Fibroblast of lung (primary cell): ENCODE data around the gene THAP5. TPM values are rescaled to one million over a fixed set of nuclear protein-coding genes. Genes with fewer than 3 reads are reported as not detected.
"Not testable (repeated sequence)": the region's sequence is repeated elsewhere in the genome, so short reads cannot be mapped to it uniquely, and the experiment has no call there.

Experiments used
- DNase-seq, 2 donors: peaks; one replicate each; pipeline versions ENCODE4 v3.0.0 to v3.0.0-alpha.2; 2010; ENCODE audit warnings: low read depth in 2 of 2
- H2AFZ ChIP-seq: 2 replicates; pipeline ENCODE4 v1.5.1; 2012; ENCODE audit warnings: low read length, control low read depth, inconsistent platforms
- H3K27ac ChIP-seq: 2 replicates; pipeline ENCODE4 v1.5.1; 2011; ENCODE audit warnings: low read length, control low read depth; ENCODE audit not compliant: insufficient read depth
- H3K27me3 ChIP-seq: 2 replicates; pipeline ENCODE4 v1.5.1; 2011; ENCODE audit warnings: mild to moderate bottlenecking, low read length; ENCODE audit not compliant: control insufficient read depth, insufficient read depth
- H3K36me3 ChIP-seq: 2 replicates; pipeline ENCODE4 v1.5.1; 2011; ENCODE audit warnings: low read length; ENCODE audit not compliant: control insufficient read depth, insufficient read depth
- H3K4me1 ChIP-seq: 2 replicates; pipeline ENCODE4 v1.5.1; 2011; ENCODE audit warnings: low read length; ENCODE audit not compliant: control insufficient read depth, insufficient read depth; ENCODE audit errors: extremely low read depth
- H3K4me2 ChIP-seq: 2 replicates; pipeline ENCODE4 v1.5.1; 2011; ENCODE audit warnings: low read length, control low read depth; ENCODE audit not compliant: insufficient read depth; ENCODE audit errors: extremely low read depth
- H3K4me3 ChIP-seq, 4 experiments: fragments of 200-600 bp in 1 of 4; sonication (generic) in 1 of 4; replicated peaks in 1 of 4; 2 replicates each; pipeline ENCODE4 v1.5.1; 2011 to 2016; ENCODE audit warnings: low read length in 4 of 4, low read depth in 3 of 4, mild to moderate bottlenecking in 3 of 4, control low read depth in 2 of 4, inconsistent platforms in 1 of 4, mixed read lengths in 1 of 4; ENCODE audit not compliant: insufficient read depth in 1 of 4; ENCODE audit errors: control extremely low read depth in 1 of 4
- H3K79me2 ChIP-seq: 2 replicates; pipeline ENCODE4 v1.5.1; 2012; ENCODE audit warnings: mild to moderate bottlenecking, low read length, inconsistent platforms; ENCODE audit not compliant: control insufficient read depth, insufficient read depth
- H3K9ac ChIP-seq: 2 replicates; pipeline ENCODE4 v1.5.1; 2011; ENCODE audit warnings: mild to moderate bottlenecking, low read length, control low read depth; ENCODE audit not compliant: insufficient read depth
- H3K9me3 ChIP-seq: 2 replicates; pipeline ENCODE4 v1.5.1; 2012; ENCODE audit warnings: low read depth, low read length; ENCODE audit not compliant: control insufficient read depth, insufficient read depth
- H4K20me1 ChIP-seq: 2 replicates; pipeline ENCODE4 v1.5.1; 2011; ENCODE audit warnings: low read length; ENCODE audit not compliant: control insufficient read depth, insufficient read depth; ENCODE audit errors: extremely low read depth
- EZH2 ChIP-seq: IDR thresholded peaks from 2 replicates; pipeline ENCODE4 v1.5.1; 2012; ENCODE audit warnings: low read length, control low read depth, mild to moderate bottlenecking; ENCODE audit errors: missing control alignments
- polyA plus RNA-seq, 2 donors: library from polyadenylated mRNA; depleted of rRNA in 1 of 2; stranded (reverse) in 1 of 2; unstranded in 1 of 2; fragments of >200 nt; gene quantifications; 2 replicates each; pipeline ENCODE4 v1.2.1, GENCODE V29; 2011 to 2012; ENCODE audit warnings: missing spikeins in 1 of 2
- total RNA-seq: library from RNA; depleted of rRNA; stranded (reverse); fragments of >200 nt; gene quantifications from 2 replicates; pipeline ENCODE4 v1.2.1, GENCODE V29; 2014
- TF ChIP-seq, protein P1 (sequence below), 2 donors: IDR thresholded peaks in 1 of 2; conservative IDR thresholded peaks in 1 of 2; 1 replicate in 1 of 2; 2 replicates in 1 of 2; pipeline ENCODE4 v1.5.1; 2011 to 2012; ENCODE audit warnings: low read length in 2 of 2, control low read depth in 1 of 2, inconsistent platforms in 1 of 2, low read depth in 1 of 2, mild to moderate bottlenecking in 1 of 2

The THAP5 gene
- total and polyA plus RNA-seq, 2 donors (not counting 1 experiment from before 2014, with no cell fraction given), result 18.4 to 24.1 TPM

DNA sequence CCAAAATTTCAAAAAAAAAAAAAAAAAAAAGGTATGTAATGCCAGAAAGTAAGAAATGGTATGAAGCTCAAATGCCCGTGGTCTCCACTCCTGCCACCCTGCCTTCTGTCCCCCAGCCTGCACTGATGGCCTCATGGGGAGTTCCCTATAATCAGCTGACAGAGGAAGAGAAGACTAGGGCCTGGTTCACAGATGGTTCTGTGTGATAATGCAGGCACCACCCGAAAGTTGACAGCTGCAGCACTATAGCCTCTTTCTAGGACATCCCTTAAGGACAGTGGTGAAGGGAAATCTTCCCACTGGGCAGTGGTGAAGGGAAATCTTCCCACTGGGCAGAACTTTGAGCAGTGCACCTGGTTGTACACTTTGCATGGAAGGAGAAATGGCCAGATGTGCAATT lies 31.3 kb downstream of the THAP5 start:
- not testable (repeated sequence) for H3K9ac ChIP-seq, H3K27me3 ChIP-seq, H4K20me1 ChIP-seq, DNase-seq, H3K4me3 ChIP-seq, H3K4me1 ChIP-seq, H3K9me3 ChIP-seq, H3K27ac ChIP-seq, H3K79me2 ChIP-seq, H2AFZ ChIP-seq, H3K4me2 ChIP-seq, H3K36me3 ChIP-seq

DNA sequence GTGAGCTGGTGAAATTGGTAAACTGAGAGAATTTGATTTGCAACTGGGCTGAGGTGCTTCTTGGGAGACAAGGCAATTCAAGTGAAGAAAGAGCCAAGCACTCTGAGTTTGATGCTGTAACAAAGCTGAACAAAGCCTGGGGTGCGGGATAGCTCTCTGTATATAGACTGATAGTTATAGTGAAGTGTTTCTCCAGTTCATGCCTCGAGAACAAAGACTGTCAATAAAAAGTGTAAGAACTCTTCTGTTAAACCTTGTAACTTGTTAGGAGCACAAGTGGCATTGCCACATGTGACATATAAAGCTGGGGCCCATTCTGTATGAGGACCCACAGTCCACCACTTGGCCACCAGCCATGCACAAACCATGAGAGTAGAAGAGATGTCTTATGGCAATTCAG lies 32.3 kb downstream of the THAP5 start:
- H3K9me3 ChIP-seq, result no peaks in the 10 kb centered on the region
- no peak for DNase-seq
- no peaks in the 10 kb centered on the region for H3K4me1 ChIP-seq
- H3K4me2 ChIP-seq, result no peak overlapping the region
- no peak overlapping the region for H3K4me3 ChIP-seq
- H3K9ac ChIP-seq, result no peak overlapping the region
- no peaks in the 10 kb centered on the region for H3K36me3 ChIP-seq
- H3K27ac ChIP-seq, result no peak overlapping the region
- no peak overlapping the region for H2AFZ ChIP-seq
- no peaks in the 10 kb centered on the region for H4K20me1 ChIP-seq
- H3K79me2 ChIP-seq, result no peaks in the 10 kb centered on the region
- no peak for TF ChIP-seq EZH2
- TF ChIP-seq, protein P1, sequence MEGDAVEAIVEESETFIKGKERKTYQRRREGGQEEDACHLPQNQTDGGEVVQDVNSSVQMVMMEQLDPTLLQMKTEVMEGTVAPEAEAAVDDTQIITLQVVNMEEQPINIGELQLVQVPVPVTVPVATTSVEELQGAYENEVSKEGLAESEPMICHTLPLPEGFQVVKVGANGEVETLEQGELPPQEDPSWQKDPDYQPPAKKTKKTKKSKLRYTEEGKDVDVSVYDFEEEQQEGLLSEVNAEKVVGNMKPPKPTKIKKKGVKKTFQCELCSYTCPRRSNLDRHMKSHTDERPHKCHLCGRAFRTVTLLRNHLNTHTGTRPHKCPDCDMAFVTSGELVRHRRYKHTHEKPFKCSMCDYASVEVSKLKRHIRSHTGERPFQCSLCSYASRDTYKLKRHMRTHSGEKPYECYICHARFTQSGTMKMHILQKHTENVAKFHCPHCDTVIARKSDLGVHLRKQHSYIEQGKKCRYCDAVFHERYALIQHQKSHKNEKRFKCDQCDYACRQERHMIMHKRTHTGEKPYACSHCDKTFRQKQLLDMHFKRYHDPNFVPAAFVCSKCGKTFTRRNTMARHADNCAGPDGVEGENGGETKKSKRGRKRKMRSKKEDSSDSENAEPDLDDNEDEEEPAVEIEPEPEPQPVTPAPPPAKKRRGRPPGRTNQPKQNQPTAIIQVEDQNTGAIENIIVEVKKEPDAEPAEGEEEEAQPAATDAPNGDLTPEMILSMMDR (conservative IDR thresholded peaks at IDR 0.05 in 1 of 2, IDR thresholded peaks at IDR 0.05 in 1 of 2; ENCODE audit: low read depth in 1 of 2, low read length in 2 of 2), result no peak
- no peaks in the 10 kb centered on the region for H3K27me3 ChIP-seq

DNA sequence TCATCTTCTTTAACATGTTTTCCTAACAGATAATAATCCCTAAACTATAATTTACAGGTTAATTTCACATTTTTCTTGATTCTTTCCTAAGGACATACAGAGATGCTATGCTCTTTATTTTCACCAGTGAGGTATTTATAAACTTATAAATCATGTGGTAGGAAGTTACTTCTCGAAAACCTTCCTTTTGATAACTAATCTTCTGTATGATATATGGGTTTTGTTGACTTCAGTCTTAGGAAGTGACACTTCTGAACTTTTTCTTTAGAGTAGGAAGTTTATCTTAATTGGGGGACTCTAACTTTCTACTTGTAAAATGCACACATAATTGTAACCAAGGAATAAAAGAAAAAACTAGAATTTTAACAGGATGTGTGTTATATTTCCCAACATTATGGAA lies 33.8 kb downstream of the THAP5 start:
- no peak overlapping the region for H3K4me2 ChIP-seq
- TF ChIP-seq, protein P1 (conservative IDR thresholded peaks at IDR 0.05 in 1 of 2, IDR thresholded peaks at IDR 0.05 in 1 of 2; ENCODE audit: low read depth in 1 of 2, low read length in 2 of 2), result no peak
- no peak for TF ChIP-seq EZH2

More for the DNA sequence above, 33.8 kb downstream of the THAP5 start:
- Histone ChIP-seq H3K4me3 (no peak overlapping the region), H3K9me3 (no peaks in the 10 kb centered on the region), H3K79me2 (no peaks in the 10 kb centered on the region), H3K9ac (no peak overlapping the region), H3K36me3 (no peaks in the 10 kb centered on the region), H2AFZ (no peak overlapping the region), H3K27ac (no peak overlapping the region), H3K27me3 (no peaks in the 10 kb centered on the region), H3K4me1 (no peaks in the 10 kb centered on the region), H4K20me1 (no peaks in the 10 kb centered on the region)
- no peak for DNase-seq
